Keratinocyte (primary cell): ENCODE data around the gene MAP2K5.

ENCODE experiments used
- EZH2 ChIP-seq: IDR thresholded peaks from one replicate; pipeline ENCODE4 v1.6.1; 2012; ENCODE audit warnings: inconsistent platforms, mild to moderate bottlenecking, low read length, moderate library complexity
- TF ChIP-seq, protein P1 (sequence below), 3 experiments: IDR thresholded peaks in 1 of 3; conservative IDR thresholded peaks in 1 of 3; optimal IDR thresholded peaks in 1 of 3; 2 replicates in 2 of 3; 3 replicates in 1 of 3; pipeline versions ENCODE3 to v1.5.1; 2011; ENCODE audit warnings: low read length in 3 of 3, mild to moderate bottlenecking in 3 of 3, moderate library complexity in 2 of 3, control low read depth in 1 of 3, inconsistent platforms in 1 of 3; ENCODE audit not compliant: insufficient read depth in 2 of 3; ENCODE audit errors: extremely low read depth in 1 of 3

DNA sequence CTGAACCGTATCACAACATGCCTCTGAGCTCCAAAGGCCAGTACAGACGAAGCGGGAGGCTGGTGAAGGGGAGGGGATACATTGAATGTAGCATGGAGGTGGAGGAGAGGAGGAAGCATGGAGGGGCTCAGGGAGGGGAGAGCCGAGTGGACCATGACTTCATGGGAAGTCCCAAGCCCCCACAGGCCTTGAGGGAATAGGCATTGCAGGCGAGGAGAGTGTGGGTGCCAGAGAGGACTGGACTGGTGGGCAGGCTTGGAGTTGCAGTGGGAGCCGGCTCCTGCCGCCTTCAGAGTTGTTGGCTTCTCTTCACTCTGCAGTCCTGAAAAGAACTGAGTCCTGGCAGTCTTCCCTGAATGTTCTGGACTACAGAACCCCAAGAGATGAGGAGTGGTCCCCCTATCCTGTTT lies 300.6 kb downstream of the MAP2K5 start:
- TF ChIP-seq EZH2 = no peak
- TF ChIP-seq, protein P1, sequence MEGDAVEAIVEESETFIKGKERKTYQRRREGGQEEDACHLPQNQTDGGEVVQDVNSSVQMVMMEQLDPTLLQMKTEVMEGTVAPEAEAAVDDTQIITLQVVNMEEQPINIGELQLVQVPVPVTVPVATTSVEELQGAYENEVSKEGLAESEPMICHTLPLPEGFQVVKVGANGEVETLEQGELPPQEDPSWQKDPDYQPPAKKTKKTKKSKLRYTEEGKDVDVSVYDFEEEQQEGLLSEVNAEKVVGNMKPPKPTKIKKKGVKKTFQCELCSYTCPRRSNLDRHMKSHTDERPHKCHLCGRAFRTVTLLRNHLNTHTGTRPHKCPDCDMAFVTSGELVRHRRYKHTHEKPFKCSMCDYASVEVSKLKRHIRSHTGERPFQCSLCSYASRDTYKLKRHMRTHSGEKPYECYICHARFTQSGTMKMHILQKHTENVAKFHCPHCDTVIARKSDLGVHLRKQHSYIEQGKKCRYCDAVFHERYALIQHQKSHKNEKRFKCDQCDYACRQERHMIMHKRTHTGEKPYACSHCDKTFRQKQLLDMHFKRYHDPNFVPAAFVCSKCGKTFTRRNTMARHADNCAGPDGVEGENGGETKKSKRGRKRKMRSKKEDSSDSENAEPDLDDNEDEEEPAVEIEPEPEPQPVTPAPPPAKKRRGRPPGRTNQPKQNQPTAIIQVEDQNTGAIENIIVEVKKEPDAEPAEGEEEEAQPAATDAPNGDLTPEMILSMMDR (optimal IDR thresholded peaks at IDR 0.05 in 1 of 3, IDR thresholded peaks at IDR 0.05 in 1 of 3, conservative IDR thresholded peaks at IDR 0.05 in 1 of 3; ENCODE audit: extremely low read depth in 1 of 3, insufficient read depth in 2 of 3, low read length in 3 of 3) = no peak
